Stimulated activated CD4-positive, alpha-beta T cell treated with anti-CD3 and anti-CD28 coated beads, Interleukin-2, amount 100 ng/mL, for 48 hours (primary cell): Measurements from ENCODE around the gene AKAP6.
"Not testable (repeated sequence)": the region's sequence is repeated elsewhere in the genome, so short reads cannot be mapped to it uniquely, and the experiment has no call there.

Source experiments
- DNase-seq, 2 donors: peaks; one replicate each; pipeline ENCODE4 v3.0.0-alpha.2; 2020

Gene AKAP6

DNA sequence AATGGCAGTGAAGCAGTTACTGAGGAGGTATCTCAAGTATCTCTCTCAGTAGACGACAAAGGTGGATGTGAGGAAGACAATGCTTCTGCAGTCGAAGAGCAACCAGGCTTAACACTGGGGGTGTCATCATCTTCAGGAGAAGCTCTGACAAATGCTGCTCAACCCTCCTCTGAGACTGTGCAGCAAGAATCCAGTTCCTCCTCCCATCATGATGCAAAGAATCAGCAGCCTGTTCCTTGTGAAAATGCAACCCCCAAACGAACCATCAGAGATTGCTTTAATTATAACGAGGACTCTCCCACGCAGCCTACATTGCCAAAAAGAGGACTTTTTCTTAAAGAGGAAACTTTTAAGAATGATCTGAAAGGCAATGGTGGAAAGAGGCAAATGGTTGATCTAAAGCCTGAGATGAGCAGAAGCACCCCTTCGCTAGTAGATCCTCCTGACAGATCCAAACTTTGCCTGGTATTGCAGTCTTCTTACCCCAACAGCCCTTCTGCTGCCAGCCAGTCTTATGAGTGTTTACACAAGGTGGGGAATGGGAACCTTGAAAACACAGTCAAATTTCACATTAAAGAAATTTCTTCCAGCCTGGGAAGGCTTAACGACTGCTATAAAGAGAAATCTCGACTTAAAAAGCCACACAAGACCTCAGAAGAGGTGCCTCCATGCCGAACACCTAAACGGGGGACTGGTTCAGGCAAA lies 216.6 kb downstream of the AKAP6 start:
- DNase-seq = no peak

DNA sequence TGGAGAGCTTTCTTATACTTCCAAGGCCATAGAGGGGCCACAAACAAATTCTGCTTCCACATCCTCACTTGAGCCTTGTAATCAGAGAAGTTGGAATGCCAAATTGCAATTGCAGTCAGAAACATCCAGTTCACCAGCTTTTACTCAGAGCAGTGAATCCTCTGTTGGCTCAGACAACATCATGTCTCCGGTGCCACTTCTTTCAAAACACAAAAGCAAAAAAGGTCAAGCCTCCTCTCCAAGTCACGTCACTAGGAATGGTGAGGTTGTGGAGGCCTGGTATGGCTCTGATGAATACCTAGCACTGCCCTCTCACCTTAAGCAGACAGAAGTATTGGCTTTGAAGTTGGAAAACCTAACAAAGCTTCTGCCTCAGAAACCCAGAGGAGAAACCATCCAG lies 217.1 kb downstream of the AKAP6 start:
- no peak for DNase-seq

GRCh38 chr14:32552766-32553165 lies 223.7 kb downstream of the AKAP6 start:
- no peak for DNase-seq

- no peak for DNase-seq
Observed at GRCh38 chr14:32559048-32559447, 229.9 kb downstream of the AKAP6 start.

- no peak for DNase-seq
Observed at GRCh38 chr14:32559590-32559989, 230.5 kb downstream of the AKAP6 start.

GRCh38 chr14:32560209-32560857 lies 231.2 kb downstream of the AKAP6 start:
- peak; percentile 2 to 7 for DNase-seq

- DNase-seq = no peak
Observed at GRCh38 chr14:32561520-32561919, 232.4 kb downstream of the AKAP6 start.

DNA sequence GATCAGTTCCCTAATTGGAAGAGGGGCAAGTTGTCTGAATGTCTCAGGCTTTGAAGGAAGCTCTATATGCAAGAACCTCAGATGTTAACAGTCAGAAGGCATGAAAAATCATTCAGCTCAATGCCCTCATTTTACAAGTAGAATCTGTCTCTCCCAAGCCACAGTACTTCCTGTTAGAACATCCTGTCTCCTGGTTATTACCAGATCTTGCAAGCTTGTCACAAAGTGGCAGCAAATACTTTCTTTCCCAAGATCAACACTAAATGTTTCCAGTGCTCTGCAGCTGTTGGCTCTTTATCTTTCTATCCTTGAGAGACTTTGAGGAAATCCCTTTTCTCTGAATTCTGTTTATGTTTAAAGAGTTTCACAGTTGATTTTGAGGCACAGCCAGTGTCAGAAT lies 235.5 kb downstream of the AKAP6 start:
- DNase-seq = no peak

DNA sequence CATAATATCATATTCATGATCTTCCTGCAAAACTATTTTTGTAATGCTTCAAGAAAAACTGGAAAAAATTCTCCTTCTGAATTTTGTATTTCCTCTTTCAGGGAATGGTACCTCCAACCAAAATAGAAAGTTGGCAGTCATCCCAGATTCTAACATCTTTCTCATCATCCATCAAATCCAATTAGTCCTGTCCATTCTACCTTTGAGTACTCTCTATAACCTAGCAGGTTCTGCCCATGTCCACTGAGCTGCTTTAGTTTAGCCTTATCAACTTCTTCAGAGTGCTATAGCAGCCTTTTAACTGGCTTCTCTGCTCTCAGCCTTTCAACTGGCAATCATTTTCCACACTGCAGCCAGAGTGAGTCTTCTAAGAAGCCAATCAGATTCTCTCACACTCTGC lies 236.2 kb downstream of the AKAP6 start:
- no peak for DNase-seq

DNA sequence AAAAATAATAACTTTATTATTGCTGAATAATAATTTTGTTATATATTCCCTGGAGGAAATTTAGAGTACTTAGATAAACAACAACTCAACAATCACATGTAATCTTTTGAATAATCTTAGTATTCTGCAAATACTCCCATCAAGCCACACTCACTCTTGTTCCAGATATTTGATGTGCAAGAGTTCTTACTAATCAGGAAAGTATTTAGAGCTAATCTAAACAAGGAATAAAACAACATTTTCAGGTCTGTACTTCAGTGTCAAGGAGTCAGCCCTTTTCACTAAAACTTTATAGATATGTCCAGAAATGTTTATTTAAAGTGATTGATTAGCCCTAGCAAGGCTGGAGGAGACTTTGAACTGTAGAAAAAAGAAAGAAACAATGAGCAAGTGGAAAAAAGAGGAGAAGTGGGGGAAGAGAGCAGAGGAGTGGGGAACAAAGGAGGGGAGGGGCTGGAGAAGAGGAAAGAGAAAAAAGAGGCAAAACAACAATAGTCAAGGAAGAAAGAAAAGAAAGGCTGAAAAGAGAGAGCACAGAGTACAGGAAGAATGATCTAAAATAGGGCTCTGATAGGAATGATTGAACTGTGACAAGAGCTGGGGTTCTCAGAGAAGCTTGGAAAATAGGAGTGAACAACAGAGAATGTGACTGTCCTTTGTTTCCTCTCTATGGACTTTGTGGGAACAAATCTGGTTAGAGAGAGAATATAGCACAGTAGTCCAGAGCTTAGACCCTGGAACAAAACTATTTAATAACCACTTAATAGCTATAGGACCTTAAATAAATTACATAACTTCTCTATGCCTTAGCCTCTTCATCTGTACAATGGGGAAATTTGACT lies 238.7 kb downstream of the AKAP6 start:
- DNase-seq = no peak

GRCh38 chr14:32571551-32571950 lies 242.5 kb downstream of the AKAP6 start:
- no peak for DNase-seq

DNA sequence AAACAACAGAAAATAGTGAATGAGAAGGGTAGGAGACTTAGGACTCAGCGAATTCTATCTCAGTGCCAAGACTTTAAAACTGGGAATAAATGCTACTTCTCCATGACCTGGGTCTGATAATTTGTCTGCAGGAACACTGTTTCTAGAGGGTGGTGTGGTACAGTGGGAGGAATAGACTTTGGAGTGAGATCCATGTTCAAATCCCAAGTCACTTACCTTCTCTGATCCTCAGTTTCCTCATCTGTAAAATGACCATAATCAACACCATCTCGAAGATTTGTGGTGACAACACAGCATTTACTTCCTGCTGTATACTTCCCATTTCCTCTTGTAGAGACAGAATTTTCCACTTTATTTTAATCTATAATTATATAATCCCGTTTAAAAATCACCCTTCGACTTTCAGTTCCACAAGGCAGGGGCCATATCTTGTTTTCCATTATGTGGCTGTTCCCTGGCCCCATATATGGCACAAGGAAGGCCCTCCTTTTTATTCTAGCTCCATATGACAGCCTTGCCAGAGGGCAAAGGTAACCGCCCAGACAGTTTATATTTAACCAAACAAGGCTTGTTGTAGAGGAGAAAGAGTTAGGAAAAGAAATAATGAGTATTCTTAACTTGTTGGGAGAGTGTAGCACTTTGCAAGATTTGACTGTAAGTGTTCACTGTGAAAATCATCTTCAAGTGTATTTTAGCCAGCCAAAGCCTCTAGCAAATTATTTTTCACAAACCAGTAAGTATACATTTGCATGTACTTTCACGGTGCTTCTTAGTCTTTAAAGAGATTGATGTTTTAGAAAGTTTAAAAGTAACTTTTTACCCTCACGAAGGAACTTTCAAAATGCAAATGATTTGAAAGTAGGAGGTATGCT lies 243.1 kb downstream of the AKAP6 start:
- no peak for DNase-seq

GRCh38 chr14:32572867-32573150 lies 243.7 kb downstream of the AKAP6 start:
- DNase-seq = no peak

GRCh38 chr14:32574269-32574668 lies 245.2 kb downstream of the AKAP6 start:
- DNase-seq = no peak

- peak; percentile 19 to 27 for DNase-seq
Observed at GRCh38 chr14:32576088-32576795, 247.1 kb downstream of the AKAP6 start.

DNA sequence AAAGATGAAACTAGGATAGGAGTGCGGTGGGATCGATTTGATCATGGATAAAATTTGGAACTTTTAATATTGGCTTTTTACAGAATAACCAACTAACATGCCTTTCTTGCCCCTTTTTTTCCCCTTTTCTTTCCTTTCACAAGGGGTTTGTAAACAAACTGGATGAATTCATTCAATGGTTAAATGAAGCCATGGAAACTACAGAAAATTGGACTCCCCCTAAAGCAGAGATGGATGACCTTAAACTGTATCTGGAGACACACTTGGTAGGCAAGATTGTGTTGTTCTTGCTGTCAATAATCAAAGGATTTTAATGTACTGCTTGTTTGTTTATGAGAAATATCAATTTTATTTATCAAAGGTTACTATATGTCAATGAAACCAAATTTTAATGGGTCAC lies 247.9 kb downstream of the AKAP6 start:
- no peak for DNase-seq

DNA sequence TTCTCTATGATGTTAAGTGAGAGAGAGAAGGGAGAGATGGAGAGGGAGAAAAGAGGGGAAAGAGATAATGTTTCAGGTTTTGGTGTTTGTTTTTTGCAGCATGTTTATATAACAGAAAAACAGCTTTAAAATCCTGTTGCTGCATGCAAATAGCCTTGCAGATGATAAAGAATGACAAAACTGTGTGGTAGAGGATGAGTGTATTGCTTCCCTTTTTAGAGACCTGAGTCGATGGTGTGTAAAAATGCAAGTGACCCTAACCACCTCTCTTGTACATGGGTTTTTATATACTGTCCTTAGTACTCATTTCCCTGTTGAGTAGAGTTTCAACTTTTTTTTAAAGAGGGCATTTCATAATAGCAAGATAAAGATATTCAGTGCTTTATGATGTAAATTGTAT lies 249.1 kb downstream of the AKAP6 start:
- DNase-seq = no peak

DNA sequence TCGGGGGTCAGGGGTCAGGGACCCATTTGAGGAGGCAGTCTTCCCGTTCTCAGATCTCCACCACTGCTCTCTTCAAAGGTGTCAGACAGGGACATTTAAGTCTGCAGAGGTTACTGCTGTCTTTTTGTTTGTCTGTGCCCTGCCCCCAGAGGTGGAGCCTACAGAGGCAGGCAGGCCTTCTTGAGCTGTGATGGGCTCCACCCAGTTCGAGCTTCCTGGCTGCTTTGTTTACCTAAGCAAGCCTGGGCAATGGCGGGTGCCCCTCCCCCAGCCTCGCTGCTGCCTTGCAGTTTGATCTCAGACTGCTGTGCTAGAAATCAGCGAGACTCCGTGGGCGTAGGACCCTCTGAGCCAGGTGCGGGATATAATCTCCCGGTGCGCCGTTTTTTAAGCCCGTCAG lies 254.3 kb downstream of the AKAP6 start:
- not testable (repeated sequence) for DNase-seq

- DNase-seq = no peak
Observed at GRCh38 chr14:32584079-32584478, 255.0 kb downstream of the AKAP6 start.

DNA sequence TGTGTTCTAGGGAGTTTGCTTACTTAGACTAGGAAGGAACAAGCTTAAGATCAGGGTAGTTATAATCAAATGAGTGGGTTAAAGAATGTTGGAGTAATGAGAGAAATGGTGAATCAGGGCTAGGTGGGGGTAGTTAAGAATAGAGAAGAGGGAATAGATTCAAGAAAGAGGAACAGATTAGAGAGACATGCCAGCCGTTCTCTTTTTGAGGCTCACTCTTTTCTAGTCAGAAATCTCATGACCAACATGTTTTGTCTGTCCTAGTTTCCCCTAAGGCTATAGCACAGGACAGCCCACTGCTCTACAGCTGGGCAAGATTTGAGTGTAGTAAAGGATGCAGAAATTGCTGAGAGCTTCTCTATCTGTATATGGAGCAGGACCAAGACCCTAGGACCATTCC lies 258.4 kb downstream of the AKAP6 start:
- DNase-seq = no peak

GRCh38 chr14:32588448-32589320 lies 259.6 kb downstream of the AKAP6 start:
- DNase-seq = no peak
